ENCODE results near the gene ACSBG1. TPM values are rescaled to one million over a fixed set of nuclear protein-coding genes. Genes with fewer than 3 reads are reported as not detected.
"Not testable (repeated sequence)": the region's sequence is repeated elsewhere in the genome, so short reads cannot be mapped to it uniquely, and the experiment has no call there.

ACSBG1 gene
- total RNA-seq, 2 experiments from 2014 or later = not detected

DNA sequence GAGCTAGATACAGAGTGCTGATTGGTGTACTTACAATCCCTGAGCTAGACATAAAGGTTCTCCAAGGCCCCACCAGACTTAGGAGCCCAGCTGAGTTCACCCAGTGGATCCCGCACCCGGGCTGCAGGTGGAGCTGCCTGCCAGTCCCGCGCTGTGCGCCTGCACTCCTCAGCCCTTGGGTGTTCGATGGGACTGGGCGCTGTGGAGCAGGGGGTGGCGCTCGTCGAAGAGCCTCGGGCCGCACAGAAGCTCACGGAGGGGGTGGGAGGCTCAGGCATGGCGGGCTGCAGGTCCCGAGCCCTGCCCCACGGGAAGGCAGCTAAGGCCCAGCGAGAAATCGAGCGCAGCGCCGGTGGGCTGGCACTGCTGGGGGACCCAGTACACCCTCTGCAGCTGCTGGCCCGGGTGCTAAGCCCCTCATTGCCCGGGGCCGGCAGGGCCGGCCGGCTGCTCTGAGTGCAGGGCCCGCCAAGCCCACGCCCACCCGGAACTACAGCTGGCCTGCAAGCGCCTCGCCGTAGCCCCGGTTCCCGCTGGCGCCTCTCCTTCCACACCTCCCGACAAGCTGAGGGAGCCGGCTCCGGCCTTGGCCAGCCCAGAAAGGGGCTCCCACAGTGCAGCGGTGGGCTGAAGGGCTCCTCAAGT, 11.7 kb upstream of the ACSBG1 start:
- DNase-seq; H3K27me3 Mint-ChIP-seq (ENCODE audit: low read depth); H3K9me3 Mint-ChIP-seq; H3K4me1 Mint-ChIP-seq (ENCODE audit: low read depth); H3K4me3 Mint-ChIP-seq; H3K27ac Mint-ChIP-seq; intact Hi-C loops (cut with micrococcal nuclease); H3K36me3 Mint-ChIP-seq (ENCODE audit: low read depth): not testable (repeated sequence)
- CTCF ChIA-PET = interaction anchor here (1.0 to 2.3 kb wide), 4 partner anchors 51 to 279 kb away, joined by 3 to 8 read pairs (median 4); no protein-coding TSS in a partner anchor

DNA sequence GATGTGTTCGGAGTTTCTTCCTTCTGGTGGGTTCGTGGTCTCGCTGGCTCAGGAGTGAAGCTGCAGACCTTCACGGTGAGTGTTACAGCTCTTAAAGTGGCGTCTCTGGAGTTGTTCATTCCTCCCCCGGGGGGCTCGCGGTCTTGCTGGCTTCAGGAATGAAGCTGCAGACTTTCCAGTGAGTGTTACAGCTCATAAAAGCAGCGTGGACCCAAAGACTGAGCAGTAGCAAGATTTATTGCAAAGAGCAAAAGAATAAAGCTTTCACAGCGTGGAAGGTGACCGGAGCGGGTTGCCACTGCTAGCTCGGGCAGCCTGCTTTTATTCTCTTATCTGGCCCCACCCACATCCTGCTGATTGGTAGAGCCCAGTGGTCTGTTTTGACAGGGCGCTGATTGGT, 11.0 kb upstream of the ACSBG1 start:
- intact Hi-C loops (cut with micrococcal nuclease); H3K4me3 Mint-ChIP-seq; H3K4me1 Mint-ChIP-seq (ENCODE audit: low read depth); H3K27ac Mint-ChIP-seq; H3K36me3 Mint-ChIP-seq (ENCODE audit: low read depth); H3K9me3 Mint-ChIP-seq; H3K27me3 Mint-ChIP-seq (ENCODE audit: low read depth); DNase-seq: not testable (repeated sequence)
- CTCF ChIA-PET = interaction anchor here (0.9 to 2.3 kb wide), 7 partner anchors 19 to 286 kb away, joined by 3 to 8 read pairs (median 4); partner anchors contain the start of gene DNAJA4

DNA sequence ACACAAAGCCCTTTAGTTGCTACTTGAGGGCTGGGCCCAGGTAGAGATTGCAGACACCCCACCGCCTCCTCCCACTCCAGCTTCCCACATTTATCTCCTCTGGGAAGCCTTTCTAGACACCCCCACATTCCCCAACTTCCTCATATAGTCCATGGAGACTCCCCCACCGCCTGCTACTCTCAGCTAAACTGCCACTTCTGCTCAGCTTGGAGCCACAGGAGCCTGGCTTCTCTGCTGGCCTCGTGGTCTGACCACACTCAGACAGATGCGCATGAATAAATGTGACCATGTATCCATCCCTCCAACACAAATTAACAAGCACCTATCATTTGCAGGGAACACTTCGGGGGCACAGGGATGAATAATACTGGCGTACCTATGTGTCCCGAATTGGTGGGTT, 10.5 kb upstream of the ACSBG1 start:
- H3K27ac Mint-ChIP-seq = no peak overlapping the region
- no peak for DNase-seq
- no peak overlapping the region for H3K4me3 Mint-ChIP-seq
- intact Hi-C loops (cut with micrococcal nuclease) = loop anchor here (5.0 kb wide), 1 partner anchor 68 kb away; no protein-coding TSS in a partner anchor
- H3K27me3 Mint-ChIP-seq (ENCODE audit: low read depth) = no peaks in the 10 kb centered on the region
- no peaks in the 10 kb centered on the region for H3K36me3 Mint-ChIP-seq (ENCODE audit: low read depth)
- H3K9me3 Mint-ChIP-seq = no peaks in the 10 kb centered on the region
- CTCF ChIA-PET = interaction anchor here (0.9 to 2.3 kb wide), 9 partner anchors 19 to 335 kb away, joined by 3 to 8 read pairs (median 3); partner anchors contain the start of gene DNAJA4
- H3K4me1 Mint-ChIP-seq (ENCODE audit: low read depth) = no peaks in the 10 kb centered on the region

DNA sequence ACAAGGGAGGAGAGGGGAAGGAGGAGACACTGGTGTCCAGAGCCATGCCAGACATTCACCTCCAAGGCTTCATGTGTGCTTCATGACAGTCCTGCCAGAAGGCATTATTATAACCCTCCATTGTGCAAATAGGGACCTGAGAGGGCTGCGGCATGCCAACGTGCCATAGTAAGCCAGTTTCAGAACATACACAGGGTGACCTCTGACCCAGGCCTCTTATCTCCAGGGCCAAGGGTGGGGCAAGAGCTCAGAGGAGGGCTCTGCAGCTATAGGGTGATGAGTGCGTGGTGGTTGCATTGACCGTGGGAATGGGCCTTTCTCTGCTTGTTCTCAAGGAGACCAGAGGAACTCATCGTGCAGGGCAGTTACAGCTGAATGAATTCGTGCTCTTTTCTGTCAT, 9.7 kb upstream of the ACSBG1 start:
- Mint-ChIP-seq H3K27me3 (ENCODE audit: low read depth) (no peaks in the 10 kb centered on the region), H3K27ac (no peak overlapping the region), H3K4me3 (no peak overlapping the region), H3K4me1 (ENCODE audit: low read depth) (no peaks in the 10 kb centered on the region), H3K9me3 (no peaks in the 10 kb centered on the region), H3K36me3 (ENCODE audit: low read depth) (no peaks in the 10 kb centered on the region)
- intact Hi-C loops (cut with micrococcal nuclease) = loop anchor here (5.0 kb wide), 1 partner anchor 67 kb away; no protein-coding TSS in a partner anchor
- DNase-seq = no peak
- CTCF ChIA-PET = interaction anchor here (0.6 to 2.3 kb wide), 8 partner anchors 49 to 334 kb away, joined by 3 to 8 read pairs (median 4); no protein-coding TSS in a partner anchor

DNA sequence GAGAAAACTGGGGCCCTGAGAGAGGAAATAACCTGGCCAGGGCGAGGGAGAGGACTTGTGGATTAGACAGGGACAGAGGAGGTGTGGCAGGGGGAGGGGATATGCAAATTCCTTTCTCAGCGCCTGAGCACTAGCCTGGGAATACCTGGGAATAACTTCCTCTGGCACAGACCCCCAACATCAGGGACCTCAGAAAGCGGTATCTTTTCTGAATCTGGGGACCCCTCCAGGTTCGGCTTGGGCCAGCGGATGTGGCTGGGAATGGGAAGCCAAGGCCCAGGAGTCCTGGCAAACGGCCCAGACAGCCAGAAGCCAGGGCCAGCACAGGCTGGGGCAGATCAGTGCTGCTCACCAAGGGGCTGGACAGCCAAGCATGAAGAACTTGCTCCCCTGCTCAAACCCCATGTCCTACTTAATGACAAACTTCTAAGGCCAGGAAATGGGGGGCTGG, 9.2 kb upstream of the ACSBG1 start:
- Mint-ChIP-seq H3K27me3 (ENCODE audit: low read depth) (no peaks in the 10 kb centered on the region), H3K9me3 (no peaks in the 10 kb centered on the region), H3K27ac (no peak overlapping the region), H3K4me1 (ENCODE audit: low read depth) (no peaks in the 10 kb centered on the region), H3K36me3 (ENCODE audit: low read depth) (no peaks in the 10 kb centered on the region), H3K4me3 (no peak overlapping the region)
- no peak for DNase-seq
- CTCF ChIA-PET = interaction anchor here (0.6 to 1.7 kb wide), 4 partner anchors 48 to 333 kb away, joined by 3 to 5 read pairs (median 4); no protein-coding TSS in a partner anchor
- intact Hi-C loops (cut with micrococcal nuclease) = loop anchor here (5.0 kb wide), 1 partner anchor 66 kb away; no protein-coding TSS in a partner anchor

DNA sequence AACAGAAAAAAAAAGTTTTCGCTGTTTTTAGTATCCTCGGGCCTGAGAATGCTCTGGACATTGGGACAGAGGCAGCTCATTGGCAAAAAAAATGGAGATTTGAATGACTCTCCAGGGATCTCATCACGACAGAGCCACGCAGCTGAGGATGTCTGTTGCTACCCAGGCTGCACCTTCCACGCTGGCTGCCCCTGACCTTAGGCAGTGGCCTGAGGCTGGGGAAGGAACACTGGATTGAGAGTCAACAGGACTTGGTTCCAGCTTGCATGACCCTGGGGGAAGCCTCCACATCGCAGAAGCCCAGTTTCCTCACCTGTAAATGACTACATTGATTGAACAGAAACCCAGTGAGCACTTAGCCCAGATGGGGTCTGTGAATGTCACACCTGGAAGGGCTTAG, 8.7 kb upstream of the ACSBG1 start:
- intact Hi-C loops (cut with micrococcal nuclease) = loop anchor here (5.0 kb wide), 1 partner anchor 66 kb away; no protein-coding TSS in a partner anchor
- Mint-ChIP-seq H3K4me1 (ENCODE audit: low read depth) (no peaks in the 10 kb centered on the region), H3K4me3 (no peak overlapping the region), H3K9me3 (no peaks in the 10 kb centered on the region), H3K27ac (no peak overlapping the region), H3K27me3 (ENCODE audit: low read depth) (no peaks in the 10 kb centered on the region), H3K36me3 (ENCODE audit: low read depth) (no peaks in the 10 kb centered on the region)
- CTCF ChIA-PET = interaction anchor here (0.6 to 5.1 kb wide), 8 partner anchors 23 to 335 kb away, joined by 3 to 74 read pairs (median 4); no protein-coding TSS in a partner anchor
- DNase-seq = no peak

DNA sequence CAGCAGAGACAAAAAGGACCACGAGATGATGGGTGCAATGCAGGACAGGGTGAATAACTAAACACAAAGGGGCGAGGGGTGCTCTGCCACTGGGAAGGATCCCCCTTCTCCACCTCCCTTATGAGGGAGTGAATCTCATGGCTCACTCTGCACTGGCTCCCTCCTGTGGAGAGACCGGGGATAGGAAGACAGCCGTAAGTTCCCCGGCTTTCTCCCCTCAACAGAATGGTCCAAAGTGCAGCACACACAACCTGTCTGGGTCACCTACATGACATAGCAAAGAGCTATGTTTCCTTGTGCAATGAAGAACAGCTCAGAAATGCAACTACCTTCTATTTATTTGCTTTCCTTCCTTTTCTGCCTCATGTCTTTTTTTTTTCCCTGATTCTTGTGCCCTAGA, 7.8 kb upstream of the ACSBG1 start:
- DNase-seq = peak; percentile 43
- intact Hi-C loops (cut with micrococcal nuclease) = loop anchor here (5.0 kb wide), 1 partner anchor 65 kb away; no protein-coding TSS in a partner anchor
- CTCF ChIA-PET = interaction anchor here (0.6 to 5.1 kb wide), 16 partner anchors 14 to 334 kb away, joined by 3 to 74 read pairs (median 4); partner anchors contain the start of genes CIB2 and SKIC8
- Mint-ChIP-seq H3K27me3 (ENCODE audit: low read depth) (no peaks in the 10 kb centered on the region), H3K4me1 (ENCODE audit: low read depth) (no peaks in the 10 kb centered on the region), H3K36me3 (ENCODE audit: low read depth) (no peaks in the 10 kb centered on the region), H3K27ac (no peak overlapping the region), H3K4me3 (no peak overlapping the region), H3K9me3 (no peaks in the 10 kb centered on the region)

DNA sequence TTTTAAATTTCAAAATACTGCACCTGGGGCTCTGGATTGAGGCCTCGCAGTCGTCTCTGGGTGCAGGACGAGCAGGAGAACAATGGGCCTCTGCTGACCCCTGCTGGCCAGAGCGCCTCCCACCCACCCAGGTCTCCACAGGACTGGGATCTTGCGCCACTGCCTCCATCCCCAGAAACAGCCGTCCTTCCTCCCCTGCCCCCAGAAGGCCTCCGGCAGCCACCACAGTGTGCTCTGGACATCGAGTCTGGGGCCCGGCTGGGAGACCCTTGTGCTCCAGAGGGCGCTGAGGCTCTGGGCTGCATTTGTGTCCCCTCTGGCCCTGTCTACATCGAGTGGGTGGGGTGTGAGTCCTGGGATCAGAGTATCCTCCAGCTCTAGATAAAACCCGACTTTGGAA, 6.7 kb upstream of the ACSBG1 start:
- Mint-ChIP-seq H3K36me3 (ENCODE audit: low read depth) (no peaks in the 10 kb centered on the region), H3K9me3 (no peaks in the 10 kb centered on the region)
- peak; percentile 92 for DNase-seq

DNA sequence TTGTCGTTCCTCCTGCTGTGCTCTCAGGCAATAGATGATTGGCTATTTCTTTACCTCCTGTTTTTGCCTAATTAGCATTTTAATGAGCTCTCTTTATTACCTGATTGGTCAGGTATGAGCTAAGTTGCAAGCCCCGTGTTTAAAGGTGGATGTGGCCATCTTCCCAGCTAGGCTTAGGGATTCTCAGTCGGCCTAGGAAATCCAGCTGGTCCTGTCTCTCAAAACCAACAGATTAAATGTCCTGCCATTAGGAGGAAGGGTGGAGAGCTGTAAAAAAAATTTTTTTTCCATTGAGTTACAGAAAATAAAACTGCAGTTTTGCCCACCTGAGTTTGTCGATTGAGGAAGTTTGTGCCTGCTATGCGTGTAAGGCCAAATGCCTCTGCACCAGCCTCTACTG, 5.4 kb upstream of the ACSBG1 start:
- Mint-ChIP-seq H3K4me1 (ENCODE audit: low read depth) (peaks cover under 1% of the 10 kb centered on the region), H3K9me3 (no peaks in the 10 kb centered on the region), H3K36me3 (ENCODE audit: low read depth) (no peaks in the 10 kb centered on the region), H3K27ac (no peak overlapping the region), H3K4me3 (no peak overlapping the region), H3K27me3 (ENCODE audit: low read depth) (no peaks in the 10 kb centered on the region)
- no peak for DNase-seq
- CTCF ChIA-PET = interaction anchor here (0.6 to 5.1 kb wide), 30 partner anchors 9 to 332 kb away, joined by 3 to 74 read pairs (median 6); partner anchors contain the start of genes CIB2 and SKIC8
- intact Hi-C loops (cut with micrococcal nuclease) = loop anchor here (2.0 to 5.0 kb wide), 3 partner anchors 45 to 281 kb away; no protein-coding TSS in a partner anchor

More for the DNA sequence above, 6.7 kb upstream of the ACSBG1 start:
- no peaks in the 10 kb centered on the region for H3K4me1 Mint-ChIP-seq (ENCODE audit: low read depth)
- no peak overlapping the region for H3K27ac Mint-ChIP-seq
- CTCF ChIA-PET = interaction anchor here (0.6 to 5.1 kb wide), 37 partner anchors 13 to 624 kb away, joined by 3 to 74 read pairs (median 6); partner anchors contain the start of genes CIB2 and SKIC8
- no peak overlapping the region for H3K4me3 Mint-ChIP-seq
- H3K27me3 Mint-ChIP-seq (ENCODE audit: low read depth) = no peaks in the 10 kb centered on the region
- intact Hi-C loops (cut with micrococcal nuclease) = loop anchor here (1.0 to 5.0 kb wide), 5 partner anchors 46 to 282 kb away; partner anchors contain the start of gene CIB2

DNA sequence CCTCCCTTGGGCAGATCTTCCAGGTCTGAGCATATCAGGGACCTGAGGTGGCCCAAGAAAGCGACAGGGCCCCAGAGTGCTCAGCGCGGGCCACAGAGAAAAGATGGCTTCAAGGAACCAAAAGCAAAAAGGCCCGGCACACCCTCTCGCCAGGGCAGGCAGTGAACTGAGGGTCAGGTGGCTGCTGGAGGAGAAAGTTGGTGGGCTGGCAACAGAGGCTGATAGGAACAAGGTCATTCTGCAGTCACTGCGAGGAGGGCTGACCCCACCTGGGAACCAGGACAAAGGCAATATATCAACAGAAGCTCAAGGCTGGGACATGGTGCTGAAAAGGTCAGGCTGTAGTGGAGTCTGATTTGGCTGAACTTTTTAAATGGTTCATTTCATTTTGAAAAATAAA, 2.8 kb upstream of the ACSBG1 start:
- intact Hi-C loops (cut with micrococcal nuclease) = no loop called here
- H3K4me1 Mint-ChIP-seq (ENCODE audit: low read depth) = peaks cover 3% of the 10 kb centered on the region
- H3K9me3 Mint-ChIP-seq = no peaks in the 10 kb centered on the region
- H3K27me3 Mint-ChIP-seq (ENCODE audit: low read depth) = no peaks in the 10 kb centered on the region
- CTCF ChIA-PET = interaction anchor here (0.7 to 1.0 kb wide), 2 partner anchors 42 to 59 kb away, joined by 3 read pairs; no protein-coding TSS in a partner anchor
- H3K4me3 Mint-ChIP-seq = no peak overlapping the region
- H3K27ac Mint-ChIP-seq = no peak overlapping the region
- DNase-seq = no peak
- no peaks in the 10 kb centered on the region for H3K36me3 Mint-ChIP-seq (ENCODE audit: low read depth)

DNA sequence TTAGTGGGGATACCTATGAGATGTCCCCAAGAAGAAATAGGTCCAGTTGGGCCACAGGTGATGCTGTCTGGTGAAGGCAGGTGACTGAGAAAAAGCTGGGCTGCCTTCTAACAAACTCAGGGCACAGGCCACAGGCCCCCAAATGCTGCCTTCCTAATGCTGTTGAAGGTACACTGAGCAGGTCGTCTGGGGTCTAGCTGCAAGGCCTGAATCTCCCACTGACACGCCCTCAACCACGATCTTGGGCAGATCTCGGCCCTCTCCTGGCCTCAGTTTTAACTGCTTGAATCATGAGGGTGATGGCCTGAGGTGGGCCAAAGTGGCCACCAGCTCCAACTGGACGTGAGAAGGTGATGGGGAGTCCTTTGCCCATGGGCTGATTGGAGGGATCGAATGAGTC, 2.1 kb upstream of the ACSBG1 start:
- Mint-ChIP-seq H3K27me3 (ENCODE audit: low read depth) (no peaks in the 10 kb centered on the region), H3K9me3 (no peaks in the 10 kb centered on the region), H3K4me3 (no peak overlapping the region), H3K4me1 (ENCODE audit: low read depth) (peaks cover 3% of the 10 kb centered on the region), H3K27ac (no peak overlapping the region), H3K36me3 (ENCODE audit: low read depth) (no peaks in the 10 kb centered on the region)
- intact Hi-C loops (cut with micrococcal nuclease) = no loop called here
- CTCF ChIA-PET = interaction anchor here (0.7 kb wide), 1 partner anchor 9 kb away, joined by 3 read pairs; no protein-coding TSS in a partner anchor
- DNase-seq = no peak

DNA sequence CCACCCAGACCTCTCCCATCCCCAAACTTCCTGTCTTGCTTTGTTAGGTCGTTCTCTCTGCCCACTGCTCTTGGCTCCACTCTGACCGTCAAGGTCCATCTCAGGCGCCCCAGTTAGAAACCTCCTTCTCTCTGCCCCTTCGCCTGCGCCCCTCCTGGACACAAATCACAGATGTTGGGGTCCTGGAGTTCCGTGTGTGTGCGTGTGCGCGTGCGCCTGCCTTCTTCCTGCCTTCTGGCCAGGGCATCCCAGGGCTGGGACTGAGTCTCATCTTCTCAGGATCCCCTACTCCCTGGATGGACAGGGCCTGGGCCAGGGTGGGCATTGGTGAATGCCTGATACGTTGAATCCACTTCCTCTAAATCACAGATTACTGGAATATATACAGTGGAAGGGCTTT, 869 bp downstream of the ACSBG1 start:
- Mint-ChIP-seq H3K27ac (no peak overlapping the region), H3K36me3 (ENCODE audit: low read depth) (no peaks in the 10 kb centered on the region), H3K27me3 (ENCODE audit: low read depth) (no peaks in the 10 kb centered on the region), H3K4me3 (no peak overlapping the region), H3K9me3 (no peaks in the 10 kb centered on the region), H3K4me1 (ENCODE audit: low read depth) (peaks cover 3% of the 10 kb centered on the region)
- CTCF ChIA-PET = no interaction called here
- DNase-seq = no peak
- intact Hi-C loops (cut with micrococcal nuclease) = no loop called here
